Endothelial cell of umbilical vein (primary cell): ENCODE measurements around the gene CHMP4A. TPM values are rescaled to one million over a fixed set of nuclear protein-coding genes. Genes with fewer than 3 reads are reported as not detected.

ENCODE experiments used
- BruUV-seq: library from RNA; stranded (reverse); fragments of 400-500 nt; replicated peaks from 2 replicates; lab custom pipeline; 2021; lab: Mats Ljungman, UMichigan
- CTCF ChIA-PET: fragments of 300-600, 350-600 bp; sonication (Branson Sonifier 250); formaldehyde crosslinking; loops from one replicate; lab custom pipeline; 2021; ENCODE audit warnings: antibody characterized with exemption, inconsistent platforms; lab: Charles Lee
- POLR2A ChIA-PET: fragments of 300-600, 350-600 bp; sonication (Branson Sonifier 250); formaldehyde crosslinking; loops from one replicate; lab custom pipeline; 2021; ENCODE audit warnings: antibody characterized with exemption, inconsistent platforms; lab: Charles Lee
- DNase-seq: peaks from one replicate; pipeline ENCODE4 v3.0.0-alpha.2; 2011; ENCODE audit warnings: low read depth, low spot score
- FAIRE-seq: peaks from 2 replicates; lab custom pipeline; 2011; peaks lifted over from hg19 to GRCh38; lab: Jason Lieb, UNC
- H2AFZ ChIP-seq: 2 replicates; pipeline ENCODE4 v1.6.0; 2012; ENCODE audit warnings: low read depth, low read length, control low read depth, inconsistent platforms
- H3K27ac ChIP-seq: 2 replicates; pipeline ENCODE4 v1.5.1; 2011; ENCODE audit warnings: low read depth, mild to moderate bottlenecking, control low read depth, low read length, moderate library complexity; ENCODE audit not compliant: insufficient read depth
- H3K27me3 ChIP-seq, 2 experiments: 2 replicates each; pipeline versions ENCODE4 v1.6.0 to v1.6.1; 2011; ENCODE audit warnings: low read length in 2 of 2, mixed read lengths in 1 of 2; ENCODE audit not compliant: control insufficient read depth in 2 of 2, insufficient read depth in 2 of 2
- H3K36me3 ChIP-seq, 2 experiments: 2 replicates in 1 of 2; 3 replicates in 1 of 2; pipeline ENCODE4 v1.5.1; 2011; ENCODE audit warnings: low read length in 2 of 2, mild to moderate bottlenecking in 1 of 2, moderate library complexity in 1 of 2; ENCODE audit not compliant: control insufficient read depth in 2 of 2, insufficient read depth in 2 of 2; ENCODE audit errors: extremely low read depth in 1 of 2
- H3K4me1 ChIP-seq: 3 replicates; pipeline ENCODE4 v1.5.1; 2011; ENCODE audit warnings: mild to moderate bottlenecking, low read length; ENCODE audit not compliant: control insufficient read depth, insufficient read depth; ENCODE audit errors: extremely low read depth
- H3K4me2 ChIP-seq: 2 replicates; pipeline ENCODE4 v1.6.1; 2011; ENCODE audit warnings: low read length, control low read depth, mixed read lengths; ENCODE audit not compliant: insufficient read depth
- H3K4me3 ChIP-seq, 3 experiments: fragments of 200-600 bp in 1 of 3; sonication (generic), shearing (Covaris generic) in 1 of 3; replicated peaks in 1 of 3; 2 replicates each; pipeline ENCODE4 v1.5.1; 2011 to 2016; ENCODE audit warnings: control low read depth in 3 of 3, low read length in 3 of 3, mild to moderate bottlenecking in 2 of 3, inconsistent platforms in 1 of 3, low read depth in 1 of 3, moderate library complexity in 1 of 3; ENCODE audit not compliant: insufficient read depth in 1 of 3
- H3K79me2 ChIP-seq: 2 replicates; pipeline ENCODE4 v1.6.0; 2012; ENCODE audit warnings: low read length, inconsistent platforms; ENCODE audit not compliant: control insufficient read depth, insufficient read depth
- H3K9ac ChIP-seq: replicated peaks from 2 replicates; pipeline ENCODE3; 2011; ENCODE audit warnings: low read length, control low read depth; ENCODE audit not compliant: insufficient read depth; ENCODE audit errors: extremely low read depth
- H3K9me1 ChIP-seq: replicated peaks from 3 replicates; pipeline ENCODE4 v1.6.0; 2011; ENCODE audit warnings: mild to moderate bottlenecking, low read length; ENCODE audit not compliant: control insufficient read depth, insufficient read depth; ENCODE audit errors: extremely low read depth
- H3K9me3 ChIP-seq: replicated peaks from 2 replicates; pipeline ENCODE4 v1.5.1; 2012; ENCODE audit warnings: low read length, inconsistent platforms; ENCODE audit not compliant: control insufficient read depth, insufficient read depth
- H4K20me1 ChIP-seq: replicated peaks from 2 replicates; pipeline ENCODE3; 2011; ENCODE audit warnings: mild to moderate bottlenecking, low read length; ENCODE audit not compliant: control insufficient read depth, insufficient read depth; ENCODE audit errors: extremely low read depth
- EZH2 ChIP-seq: IDR thresholded peaks from 2 replicates; pipeline ENCODE4 v1.6.1; 2012; ENCODE audit warnings: borderline replicate concordance, low read depth, mild to moderate bottlenecking, moderate library complexity, low read length, inconsistent platforms; ENCODE audit not compliant: severe bottlenecking
- FOS ChIP-seq: IDR thresholded peaks from 2 replicates; pipeline ENCODE4 v1.6.1; 2011; ENCODE audit warnings: mild to moderate bottlenecking, low read length, moderate library complexity, borderline replicate concordance; ENCODE audit not compliant: insufficient read depth
- GATA2 ChIP-seq: IDR thresholded peaks from 2 replicates; pipeline ENCODE4 v1.7.0; 2011; ENCODE audit warnings: low read depth, mild to moderate bottlenecking, moderate library complexity, mixed read lengths, low read length; ENCODE audit not compliant: insufficient read length, insufficient read depth
- JUN ChIP-seq: IDR thresholded peaks from 2 replicates; pipeline ENCODE4 v1.6.1; 2011; ENCODE audit warnings: borderline replicate concordance, low read depth; ENCODE audit not compliant: insufficient read length, insufficient read depth
- MYC ChIP-seq: IDR thresholded peaks from one replicate; pipeline ENCODE4 v1.6.1; 2011; ENCODE audit warnings: mild to moderate bottlenecking, low read depth, low read length
- POLR2A ChIP-seq: IDR thresholded peaks from 2 replicates; pipeline ENCODE4 v1.6.1; 2012; ENCODE audit warnings: low read depth, mild to moderate bottlenecking, control low read depth, low read length
- POLR2AphosphoS5 ChIP-seq: IDR thresholded peaks from 2 replicates; pipeline ENCODE4 v1.6.1; 2012; ENCODE audit warnings: low read depth, mild to moderate bottlenecking, control low read depth, low read length, moderate library complexity; ENCODE audit not compliant: insufficient read depth
- dilution Hi-C: fragments of 300-500 bp; cut with MboI; formaldehyde crosslinking; loops from one replicate; pipeline ENCODE4 v1.15.0; 2019; ENCODE audit warnings: low sequenced_read_pairs; ENCODE audit not compliant: extremely low pct_ligation_motif_present
- intact Hi-C: fragments of 100-400 bp; cut with micrococcal nuclease; formaldehyde crosslinking; loops from one replicate; pipeline ENCODE4 v1.10.0; 2022
- polyA plus RNA-seq, 4 experiments: library from polyadenylated mRNA; depleted of rRNA in 3 of 4; stranded (reverse) in 3 of 4; unstranded in 1 of 4; fragments of >200 nt; gene quantifications; 2 replicates each; pipeline versions ENCODE4 v1.2.1 to v1.2.3, GENCODE V29; 2011 to 2012; ENCODE audit warnings: missing spikeins in 1 of 4
- total RNA-seq: library from RNA; stranded (reverse); gene quantifications from 2 replicates; pipeline ENCODE4 v1.2.3, GENCODE V29; 2021
- TF ChIP-seq, protein P1 (sequence below): IDR thresholded peaks from 2 replicates; pipeline ENCODE4 v1.6.1; 2011; ENCODE audit not compliant: insufficient read depth, insufficient read length
- TF ChIP-seq, protein P2 (sequence below), 2 donors: IDR thresholded peaks; 1 replicate in 1 of 2; 2 replicates in 1 of 2; pipeline ENCODE4 v1.5.1; 2011; ENCODE audit warnings: low read length in 2 of 2, mild to moderate bottlenecking in 2 of 2, moderate library complexity in 2 of 2, control low read depth in 1 of 2, inconsistent platforms in 1 of 2, low read depth in 1 of 2; ENCODE audit not compliant: insufficient read depth in 1 of 2; ENCODE audit errors: extremely low read depth in 1 of 2

The CHMP4A gene
- total and polyA plus RNA-seq, 2 donors (not counting 3 experiments of a cell fraction or from before 2014, with no cell fraction given), result 40.9 to 46.4 TPM

- H3K27me3 ChIP-seq, result no peaks in the 10 kb centered on the region
- no peaks in the 10 kb centered on the region for H3K9me3 ChIP-seq
- DNase-seq (no peak), FAIRE-seq (no peak)
- intact Hi-C loops, result no loop called here
- POLR2A ChIA-PET, result interaction anchor here (1.2 to 1.8 kb wide), 2 partner anchors 25 to 27 kb away, joined by 3 read pairs; partner anchors contain the start of gene IRF9
- BruUV-seq, result no TSS peak
- H3K27ac ChIP-seq, result no peak overlapping the region
- no peak overlapping the region for H3K4me3 ChIP-seq
- peaks cover 0 to 36% of the 10 kb centered on the region in 2 experiments for H3K36me3 ChIP-seq
- CTCF ChIA-PET, result interaction anchor here (0.9 to 1.2 kb wide), 4 partner anchors 8 to 111 kb away, joined by 3 to 4 read pairs (median 3); partner anchors contain the start of gene IRF9
- H3K9me1 ChIP-seq, result no peaks in the 10 kb centered on the region
- H3K9ac ChIP-seq, result no peak overlapping the region
- dilution Hi-C loops, result no loop called here
- peaks cover 6% of the 10 kb centered on the region for H3K4me1 ChIP-seq
- H3K79me2 ChIP-seq, result peaks cover 5% of the 10 kb centered on the region
- no peaks in the 10 kb centered on the region for H4K20me1 ChIP-seq
- no peak overlapping the region for H3K4me2 ChIP-seq
- no peak overlapping the region for H2AFZ ChIP-seq
- TF ChIP-seq FOS (no peak), EZH2 (no peak), JUN (no peak), POLR2A (no peak), POLR2AphosphoS5 (no peak), MYC (no peak), GATA2 (no peak)
- TF ChIP-seq, protein P1, sequence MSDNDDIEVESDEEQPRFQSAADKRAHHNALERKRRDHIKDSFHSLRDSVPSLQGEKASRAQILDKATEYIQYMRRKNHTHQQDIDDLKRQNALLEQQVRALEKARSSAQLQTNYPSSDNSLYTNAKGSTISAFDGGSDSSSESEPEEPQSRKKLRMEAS, result no peak
- TF ChIP-seq, protein P2, sequence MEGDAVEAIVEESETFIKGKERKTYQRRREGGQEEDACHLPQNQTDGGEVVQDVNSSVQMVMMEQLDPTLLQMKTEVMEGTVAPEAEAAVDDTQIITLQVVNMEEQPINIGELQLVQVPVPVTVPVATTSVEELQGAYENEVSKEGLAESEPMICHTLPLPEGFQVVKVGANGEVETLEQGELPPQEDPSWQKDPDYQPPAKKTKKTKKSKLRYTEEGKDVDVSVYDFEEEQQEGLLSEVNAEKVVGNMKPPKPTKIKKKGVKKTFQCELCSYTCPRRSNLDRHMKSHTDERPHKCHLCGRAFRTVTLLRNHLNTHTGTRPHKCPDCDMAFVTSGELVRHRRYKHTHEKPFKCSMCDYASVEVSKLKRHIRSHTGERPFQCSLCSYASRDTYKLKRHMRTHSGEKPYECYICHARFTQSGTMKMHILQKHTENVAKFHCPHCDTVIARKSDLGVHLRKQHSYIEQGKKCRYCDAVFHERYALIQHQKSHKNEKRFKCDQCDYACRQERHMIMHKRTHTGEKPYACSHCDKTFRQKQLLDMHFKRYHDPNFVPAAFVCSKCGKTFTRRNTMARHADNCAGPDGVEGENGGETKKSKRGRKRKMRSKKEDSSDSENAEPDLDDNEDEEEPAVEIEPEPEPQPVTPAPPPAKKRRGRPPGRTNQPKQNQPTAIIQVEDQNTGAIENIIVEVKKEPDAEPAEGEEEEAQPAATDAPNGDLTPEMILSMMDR (IDR thresholded peaks at IDR 0.05; ENCODE audit: extremely low read depth in 1 of 2, insufficient read depth in 1 of 2, low read depth in 1 of 2, low read length in 2 of 2), result no peak
These were observed 27.5 kb downstream of the CHMP4A start for GRCh38 chr14:24185741-24186140.
